T47D (cell line): ENCODE data around the gene GREB1.

Source experiments
- DNase-seq, 2 experiments: peaks; one replicate each; pipeline versions ENCODE4 v3.0.0 to v3.0.0-alpha.2; 2011 to 2012; ENCODE audit warnings: low read depth in 1 of 2, low spot score in 1 of 2
- JUND ChIP-seq: IDR thresholded peaks from 2 replicates; pipeline ENCODE4 v1.6.1; 2012; ENCODE audit warnings: low read depth
- in situ Hi-C: cut with HindIII; loops from 2 replicates; pipeline ENCODE4 v1.10.0; 2016; ENCODE audit warnings: low sequenced_read_pairs, low pct_unique_long_range_greater_than_20kb

Gene GREB1

DNA sequence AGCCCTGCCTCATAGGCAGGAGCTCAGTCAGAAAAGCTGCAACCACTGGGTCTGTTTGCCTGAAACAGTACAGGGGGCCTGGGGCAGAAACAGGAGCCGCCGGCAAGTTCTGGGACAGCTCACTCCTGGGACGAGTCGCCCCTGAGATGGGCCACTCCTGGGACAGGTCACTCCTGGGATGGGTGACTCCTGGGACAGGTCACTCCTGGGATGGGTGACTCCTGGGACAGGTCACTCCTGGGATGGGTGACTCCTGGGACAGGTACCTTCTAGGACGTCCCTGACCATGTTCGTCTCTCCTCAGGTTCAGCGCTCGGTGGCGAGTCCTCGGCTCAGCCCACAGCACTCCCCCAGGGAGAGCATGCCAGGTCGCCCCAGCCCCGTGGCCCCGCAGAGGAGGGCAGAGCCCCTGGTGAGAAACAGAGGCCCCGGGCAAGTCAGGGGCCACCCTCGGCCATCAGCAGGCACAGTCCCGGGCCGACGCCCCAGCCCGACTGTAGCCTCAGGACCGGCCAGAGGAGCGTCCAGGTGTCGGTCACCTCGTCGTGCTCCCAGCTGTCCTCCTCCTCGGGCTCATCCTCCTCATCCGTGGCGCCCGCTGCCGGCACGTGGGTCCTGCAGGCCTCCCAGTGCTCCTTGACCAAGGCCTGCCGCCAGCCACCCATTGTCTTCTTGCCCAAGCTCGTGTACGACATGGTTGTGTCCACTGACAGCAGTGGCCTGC, 84.3 kb downstream of the GREB1 start:
- no peak for TF ChIP-seq JUND
- no peak for DNase-seq
- in situ Hi-C loops, result no loop called here

DNA sequence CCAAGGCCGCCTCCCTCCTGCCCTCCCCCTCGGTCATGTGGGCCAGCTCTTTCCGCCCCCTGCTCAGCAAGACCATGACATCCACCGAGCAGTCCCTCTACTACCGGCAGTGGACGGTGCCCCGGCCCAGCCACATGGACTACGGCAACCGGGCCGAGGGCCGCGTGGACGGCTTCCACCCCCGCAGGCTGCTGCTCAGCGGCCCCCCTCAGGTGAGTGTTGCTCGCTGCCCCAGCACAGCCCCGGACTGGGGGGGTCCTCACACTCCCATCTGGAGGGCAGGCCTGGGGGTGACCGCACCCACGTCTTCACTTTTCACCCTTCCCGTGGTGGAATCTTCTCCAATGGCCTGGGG, 84.8 kb downstream of the GREB1 start:
- no peak for TF ChIP-seq JUND
- in situ Hi-C loops, result no loop called here
- no peak for DNase-seq

DNA sequence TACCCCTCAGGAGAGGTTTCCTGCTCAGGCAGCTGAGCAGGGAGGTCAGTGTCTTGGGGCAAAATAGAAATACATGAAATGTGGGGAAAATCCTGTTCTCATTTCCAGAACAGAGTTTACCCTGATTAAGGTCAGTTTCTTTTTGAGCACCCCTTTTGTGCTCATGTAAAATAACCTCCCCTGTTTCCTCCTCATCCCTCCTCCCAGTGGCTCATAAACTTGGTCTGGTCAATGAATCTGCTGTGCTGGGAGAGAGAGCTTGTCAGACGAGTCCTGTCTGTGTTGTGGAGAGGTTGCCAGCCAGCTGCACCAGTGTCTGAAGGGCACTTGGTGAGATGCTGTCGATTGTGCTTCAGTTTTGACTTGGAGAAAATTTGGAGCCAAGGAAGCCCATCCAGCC, 87.6 kb downstream of the GREB1 start:
- TF ChIP-seq JUND, result no peak
- in situ Hi-C loops, result no loop called here
- peak; percentile 50 to 52 for DNase-seq

DNA sequence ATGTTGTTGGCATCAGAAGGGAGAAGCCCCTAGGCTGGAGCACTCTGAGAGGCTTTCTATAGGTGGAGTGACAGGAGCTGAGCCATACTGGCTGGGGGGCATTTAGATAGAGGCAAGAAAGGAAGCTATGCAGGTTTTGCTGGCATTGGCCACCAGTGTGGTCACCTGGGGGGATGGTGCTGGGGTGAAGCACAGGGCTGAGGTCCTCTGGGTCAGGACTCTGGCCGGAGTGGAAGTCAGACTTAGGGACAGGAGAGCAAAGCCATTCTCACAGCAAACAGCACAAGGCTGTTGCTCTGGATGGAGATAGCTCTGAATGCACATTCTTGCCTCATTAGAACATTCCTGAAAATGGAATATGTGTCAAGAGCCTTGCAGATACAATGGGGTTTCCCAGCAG, 88.8 kb downstream of the GREB1 start:
- in situ Hi-C loops, result no loop called here
- no peak for DNase-seq
- no peak for TF ChIP-seq JUND

DNA sequence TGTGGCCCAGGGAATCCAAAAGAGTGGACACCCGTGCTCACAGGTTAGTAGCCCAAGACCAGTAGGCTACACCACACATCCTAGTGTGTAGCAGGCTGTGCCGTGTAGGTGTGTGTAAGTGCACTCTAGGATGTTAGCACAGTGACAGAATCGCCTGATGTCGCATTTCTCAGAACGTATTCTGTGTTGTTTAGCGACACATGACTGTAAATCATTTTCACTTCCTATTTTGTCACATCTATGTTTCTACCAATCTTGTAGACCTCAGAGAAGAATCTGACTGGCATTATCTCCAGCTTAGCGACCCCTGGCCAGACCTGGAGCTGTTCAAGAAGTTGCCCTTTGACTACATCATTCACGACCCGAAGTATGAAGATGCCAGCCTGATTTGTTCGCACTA, 91.0 kb downstream of the GREB1 start:
- in situ Hi-C loops, result no loop called here
- TF ChIP-seq JUND, result no peak
- DNase-seq, result no peak

DNA sequence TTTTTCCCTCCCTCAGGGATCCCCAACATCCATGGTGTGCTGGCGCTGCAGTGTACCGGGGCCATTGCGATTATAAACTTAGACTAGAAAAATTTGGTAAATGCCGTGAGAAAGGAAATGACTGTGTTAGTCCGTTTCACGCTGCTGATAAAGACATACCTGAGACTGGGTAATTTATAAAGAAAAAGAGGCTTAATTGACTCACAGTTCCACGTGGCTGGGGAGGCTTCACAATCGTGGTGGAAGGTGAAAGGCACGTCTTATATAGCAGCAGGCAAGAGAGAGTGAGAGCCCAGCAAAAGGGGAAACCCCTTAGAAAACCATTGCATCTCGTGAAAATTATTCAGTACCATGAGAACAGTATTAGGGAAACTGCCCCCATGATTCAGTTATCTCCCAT, 91.8 kb downstream of the GREB1 start:
- no peak for TF ChIP-seq JUND
- DNase-seq, result no peak
- in situ Hi-C loops, result no loop called here

DNA sequence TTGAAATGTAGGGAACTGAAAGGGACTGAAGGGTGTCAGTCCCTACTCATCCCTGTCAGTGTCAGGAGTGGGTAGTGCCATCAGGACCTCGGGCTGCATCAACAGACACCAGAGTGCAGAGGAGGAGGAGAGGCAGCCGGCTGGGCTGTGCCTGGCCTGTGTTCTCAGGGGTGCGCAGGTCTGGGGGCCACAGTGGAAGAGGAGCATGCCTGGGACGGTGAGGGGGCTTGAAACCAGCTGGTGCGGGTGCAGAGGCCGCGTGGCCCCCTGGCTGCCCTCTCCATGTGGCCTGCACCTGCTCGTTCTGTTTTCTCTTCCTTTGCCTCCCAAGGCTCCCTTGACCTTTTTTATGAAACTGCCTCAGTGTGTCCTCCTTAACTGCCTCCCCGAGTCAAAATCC, 94.8 kb downstream of the GREB1 start:
- no peak for TF ChIP-seq JUND
- in situ Hi-C loops, result no loop called here
- no peak for DNase-seq

DNA sequence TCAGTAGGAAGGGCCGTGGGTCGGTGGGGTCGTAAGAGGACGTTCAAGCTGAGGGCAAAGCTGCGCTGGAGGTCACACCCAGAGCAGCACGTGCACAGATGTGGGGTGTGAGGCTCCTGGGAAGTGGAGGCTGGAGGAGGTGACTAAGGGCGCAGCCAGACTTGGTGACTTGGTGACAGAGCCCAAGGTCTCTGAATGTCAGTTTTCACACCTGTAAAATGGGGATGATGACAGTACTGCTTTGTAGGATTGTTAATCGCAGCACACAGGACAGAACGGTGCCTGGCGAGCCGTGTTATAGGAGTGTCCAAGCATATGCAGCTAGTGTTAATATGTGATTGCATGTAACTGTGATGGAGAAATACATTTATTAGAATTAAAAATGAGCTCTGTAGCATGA, 95.4 kb downstream of the GREB1 start:
- DNase-seq, result no peak
- in situ Hi-C loops, result no loop called here
- no peak for TF ChIP-seq JUND

DNA sequence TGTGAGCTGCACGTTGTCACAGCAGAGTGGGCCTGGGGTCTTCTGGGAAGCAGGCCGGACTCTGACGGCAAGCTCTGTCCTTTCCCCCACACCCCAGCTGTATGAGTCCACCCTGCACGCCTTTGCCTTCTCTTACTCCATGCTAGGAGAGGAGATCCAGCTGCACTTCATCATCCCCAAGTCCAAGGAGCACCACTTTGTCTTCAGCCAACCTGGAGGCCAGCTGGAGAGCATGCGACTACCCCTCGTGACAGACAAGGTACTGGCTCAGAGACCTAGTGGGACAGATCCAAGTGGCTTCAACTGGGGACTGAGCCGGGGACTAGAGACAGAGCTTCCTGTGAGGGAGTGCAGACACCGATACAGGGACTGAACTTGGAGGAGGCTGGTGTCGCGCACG, 96.0 kb downstream of the GREB1 start:
- in situ Hi-C loops, result no loop called here
- no peak for DNase-seq
- no peak for TF ChIP-seq JUND

DNA sequence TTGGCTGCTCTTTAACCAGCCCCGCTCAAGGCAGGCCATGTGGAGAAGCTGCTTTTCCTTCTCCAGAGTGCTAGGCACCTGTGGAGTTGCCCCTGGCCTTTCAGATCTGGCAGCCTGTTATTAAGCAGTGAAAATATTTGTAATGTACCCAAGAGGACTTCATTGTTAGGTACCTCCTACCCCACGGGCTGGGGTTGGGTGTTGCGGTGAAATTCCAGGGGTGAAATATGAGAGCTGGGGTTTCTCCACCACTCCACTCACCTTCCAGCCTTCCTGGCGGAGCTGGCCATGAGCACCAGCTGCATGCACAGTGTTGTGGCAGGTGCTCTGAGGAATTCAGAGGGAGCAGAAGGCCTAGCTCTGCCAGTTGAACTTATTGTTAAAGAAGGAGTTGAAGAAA, 97.0 kb downstream of the GREB1 start:
- no peak for TF ChIP-seq JUND
- in situ Hi-C loops, result no loop called here
- peak; percentile 44 to 56 for DNase-seq

DNA sequence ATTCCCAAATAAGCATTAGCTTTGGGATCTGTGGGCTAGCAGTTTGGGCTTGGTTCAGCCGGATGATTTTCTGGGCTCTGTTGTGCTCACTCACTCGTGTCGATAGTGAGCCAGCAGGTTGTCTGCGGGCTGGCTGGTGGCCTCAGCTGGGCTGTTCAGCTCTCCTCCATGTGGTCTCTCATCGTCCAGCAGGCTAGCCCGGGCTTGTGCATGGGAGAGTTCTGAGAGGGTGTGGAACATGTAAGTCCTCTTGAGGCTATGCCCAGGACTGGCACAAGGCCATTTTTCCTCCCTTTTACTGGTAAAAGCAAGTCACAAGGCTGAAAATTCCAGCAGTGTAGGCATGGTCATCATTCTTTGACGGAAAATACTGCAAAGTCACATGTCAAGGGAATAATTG, 97.6 kb downstream of the GREB1 start:
- DNase-seq, result no peak
- in situ Hi-C loops, result no loop called here
- TF ChIP-seq JUND, result no peak

DNA sequence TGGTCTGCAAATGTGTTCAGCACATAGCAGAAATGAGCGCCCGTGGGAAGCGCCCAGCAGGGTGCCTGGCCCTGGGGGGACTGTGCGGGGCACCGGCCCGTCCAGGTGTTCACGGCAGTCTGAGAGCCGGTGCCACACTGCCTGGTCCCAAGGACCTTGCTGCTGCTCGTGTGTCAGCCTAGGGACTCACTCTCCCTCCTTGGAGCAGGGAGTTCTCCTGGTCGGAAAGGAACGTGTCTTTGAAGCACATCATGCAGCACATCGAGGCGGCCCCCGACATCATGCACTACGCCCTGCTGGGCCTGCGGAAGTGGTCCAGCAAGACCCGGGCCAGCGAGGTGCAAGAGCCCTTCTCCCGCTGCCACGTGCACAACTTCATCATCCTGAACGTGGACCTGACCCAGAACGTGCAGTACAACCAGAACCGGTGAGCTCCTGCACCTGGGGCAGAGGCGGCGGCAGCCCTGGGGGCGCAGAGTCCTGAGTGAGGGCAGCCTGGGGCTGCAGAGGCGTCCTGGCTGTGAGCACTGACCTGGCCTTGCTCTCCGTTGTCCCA, 100.2 kb downstream of the GREB1 start:
- no peak for TF ChIP-seq JUND
- in situ Hi-C loops, result no loop called here
- no peak for DNase-seq

DNA sequence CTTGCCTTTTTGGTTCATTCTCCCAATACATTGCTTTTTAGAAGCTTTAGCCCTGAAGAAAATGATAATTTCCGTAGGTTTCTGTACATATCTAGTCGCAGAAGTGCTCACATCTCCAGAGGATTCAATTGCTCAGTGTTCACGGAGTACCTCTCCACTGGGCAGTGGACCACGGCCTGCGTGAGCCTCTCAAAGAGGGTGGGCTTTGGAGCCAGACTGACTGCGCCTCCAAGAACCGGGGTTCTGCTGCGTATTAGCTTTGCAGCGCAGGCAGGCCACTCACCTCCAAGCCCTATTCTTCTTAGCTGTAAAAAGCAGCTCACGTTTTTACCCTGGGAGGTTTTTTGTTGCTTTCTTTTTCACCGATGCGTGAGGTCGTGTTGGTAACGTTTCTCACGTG, 100.7 kb downstream of the GREB1 start:
- in situ Hi-C loops, result no loop called here
- no peak for TF ChIP-seq JUND
- DNase-seq, result no peak

DNA sequence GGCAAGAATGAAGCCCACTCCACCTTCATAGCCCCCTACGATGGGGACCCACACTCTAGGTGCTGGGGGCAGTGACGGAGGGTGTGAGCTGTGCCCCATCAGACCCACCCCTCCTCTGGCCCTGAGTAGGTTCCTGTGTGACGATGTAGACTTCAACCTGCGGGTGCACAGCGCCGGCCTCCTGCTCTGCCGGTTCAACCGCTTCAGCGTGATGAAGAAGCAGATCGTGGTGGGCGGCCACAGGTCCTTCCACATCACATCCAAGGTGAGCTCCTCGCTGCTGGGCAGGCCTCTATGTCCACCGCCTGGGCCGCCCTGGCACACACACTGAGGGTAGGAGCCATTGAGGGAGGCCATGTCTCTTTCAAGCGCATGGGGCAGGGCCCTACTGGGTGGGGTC, 101.3 kb downstream of the GREB1 start:
- no peak for TF ChIP-seq JUND
- in situ Hi-C loops, result no loop called here
- no peak for DNase-seq
